Kidney epithelial cell (primary cell): ENCODE measurements around the gene UCP3. TPM values are rescaled to one million over a fixed set of nuclear protein-coding genes. Genes with fewer than 3 reads are reported as not detected.

ENCODE experiments used
- DNase-seq: peaks from one replicate; pipeline ENCODE4 v3.0.0-alpha.2; 2010; ENCODE audit warnings: low read depth
- H3K27me3 ChIP-seq: 2 replicates; pipeline ENCODE4 v1.6.0; 2011; ENCODE audit warnings: low read length; ENCODE audit not compliant: control insufficient read depth, insufficient read depth
- H3K36me3 ChIP-seq: 2 replicates; pipeline ENCODE4 v1.5.1; 2011; ENCODE audit warnings: low read length; ENCODE audit not compliant: control insufficient read depth, insufficient read depth
- H3K4me3 ChIP-seq: 2 replicates; pipeline ENCODE4 v1.5.1; 2011; ENCODE audit warnings: low read depth, mild to moderate bottlenecking, control low read depth, low read length
- total RNA-seq: library from RNA; depleted of rRNA; stranded (reverse); fragments of >200 nt; gene quantifications from 2 replicates; pipeline ENCODE4 v1.2.3, GENCODE V29; 2015
- TF ChIP-seq, protein P1 (sequence below): IDR thresholded peaks from 2 replicates; pipeline ENCODE4 v1.5.1; 2011; ENCODE audit warnings: mild to moderate bottlenecking, moderate library complexity, low read length, control low read depth, inconsistent platforms; ENCODE audit not compliant: insufficient read depth, poor library complexity, severe bottlenecking

The UCP3 gene
- total RNA-seq, 1 donor from 2014 or later: 0.84 TPM

GRCh38 chr11:73974604-73975478, 34.0 kb downstream of the UCP3 start:
- no peak for DNase-seq
- Histone ChIP-seq H3K36me3 (peaks cover 11% of the 10 kb centered on the region), H3K4me3 (no peak overlapping the region), H3K27me3 (no peaks in the 10 kb centered on the region)
- TF ChIP-seq, protein P1, sequence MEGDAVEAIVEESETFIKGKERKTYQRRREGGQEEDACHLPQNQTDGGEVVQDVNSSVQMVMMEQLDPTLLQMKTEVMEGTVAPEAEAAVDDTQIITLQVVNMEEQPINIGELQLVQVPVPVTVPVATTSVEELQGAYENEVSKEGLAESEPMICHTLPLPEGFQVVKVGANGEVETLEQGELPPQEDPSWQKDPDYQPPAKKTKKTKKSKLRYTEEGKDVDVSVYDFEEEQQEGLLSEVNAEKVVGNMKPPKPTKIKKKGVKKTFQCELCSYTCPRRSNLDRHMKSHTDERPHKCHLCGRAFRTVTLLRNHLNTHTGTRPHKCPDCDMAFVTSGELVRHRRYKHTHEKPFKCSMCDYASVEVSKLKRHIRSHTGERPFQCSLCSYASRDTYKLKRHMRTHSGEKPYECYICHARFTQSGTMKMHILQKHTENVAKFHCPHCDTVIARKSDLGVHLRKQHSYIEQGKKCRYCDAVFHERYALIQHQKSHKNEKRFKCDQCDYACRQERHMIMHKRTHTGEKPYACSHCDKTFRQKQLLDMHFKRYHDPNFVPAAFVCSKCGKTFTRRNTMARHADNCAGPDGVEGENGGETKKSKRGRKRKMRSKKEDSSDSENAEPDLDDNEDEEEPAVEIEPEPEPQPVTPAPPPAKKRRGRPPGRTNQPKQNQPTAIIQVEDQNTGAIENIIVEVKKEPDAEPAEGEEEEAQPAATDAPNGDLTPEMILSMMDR: no peak

DNA sequence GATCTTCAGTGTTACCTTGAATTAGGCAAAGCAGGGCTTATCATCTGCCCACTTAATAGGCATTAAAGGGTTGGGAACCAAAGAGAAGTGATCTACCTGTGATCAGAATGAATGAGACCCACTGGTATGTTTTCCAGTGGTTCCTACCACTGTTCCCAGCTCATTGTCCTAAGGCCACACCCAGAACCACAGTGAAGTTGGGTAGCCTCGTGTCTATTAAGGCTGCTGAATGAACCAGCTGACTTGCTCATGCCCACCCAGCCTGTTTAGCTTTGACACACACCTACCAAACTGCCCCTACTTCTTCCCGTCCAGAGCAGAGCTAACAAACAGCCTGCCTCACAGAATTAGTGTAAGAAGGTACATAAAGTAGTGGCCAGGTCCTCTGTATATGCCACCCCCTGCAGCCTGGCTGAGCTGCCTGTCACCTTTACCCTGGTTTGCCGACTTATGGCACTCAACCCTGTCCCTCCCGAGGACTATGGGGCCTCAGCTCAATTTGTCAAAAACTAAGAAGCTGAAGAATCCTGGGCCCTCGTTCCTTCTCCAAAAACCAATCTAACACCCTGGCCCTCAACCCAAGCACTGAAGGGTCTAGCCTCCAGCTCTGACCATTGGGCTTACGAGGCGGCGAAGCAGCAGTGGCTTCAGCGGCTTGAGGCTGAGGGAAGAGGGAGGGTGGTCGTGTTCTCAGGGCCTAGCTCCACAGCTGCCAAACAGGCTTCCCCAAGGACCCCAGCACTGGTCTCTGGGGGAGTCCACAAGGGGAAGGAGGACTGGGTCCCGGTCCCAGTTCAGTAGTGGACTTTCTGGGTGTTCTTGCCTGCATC, 36.0 kb downstream of the UCP3 start:
- Histone ChIP-seq H3K36me3 (peaks cover 8% of the 10 kb centered on the region), H3K27me3 (no peaks in the 10 kb centered on the region)

DNA sequence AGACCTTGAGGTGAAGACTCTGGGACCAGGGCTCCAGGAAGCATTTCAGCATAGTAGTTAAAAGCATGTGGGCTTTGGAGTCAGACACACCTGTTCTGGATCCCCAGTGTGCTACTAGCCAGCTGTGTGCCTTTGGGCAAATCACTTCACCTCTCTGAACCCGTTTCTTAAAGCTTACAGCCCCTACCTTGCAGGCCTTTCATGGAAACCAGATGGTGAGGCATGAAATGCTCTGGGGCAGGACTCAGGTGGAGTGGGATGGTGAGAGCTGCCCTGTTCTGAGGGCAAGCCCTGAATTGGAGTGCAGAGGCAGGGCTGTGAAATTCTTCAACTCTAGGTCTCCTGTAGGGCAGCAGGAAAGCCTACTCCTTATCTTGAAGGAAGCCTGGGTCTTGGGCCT, 36.7 kb downstream of the UCP3 start:
- no peak for DNase-seq
- TF ChIP-seq, protein P1: no peak
- peaks cover 6% of the 10 kb centered on the region for H3K36me3 ChIP-seq
- H3K27me3 ChIP-seq: no peaks in the 10 kb centered on the region
- H3K4me3 ChIP-seq: no peak overlapping the region

More for the DNA sequence above, 36.0 kb downstream of the UCP3 start:
- DNase-seq: no peak
- H3K4me3 ChIP-seq: no peak overlapping the region
- TF ChIP-seq, protein P1: no peak

GRCh38 chr11:73971175-73971719, 37.6 kb downstream of the UCP3 start:
- peaks cover 3% of the 10 kb centered on the region for H3K36me3 ChIP-seq
- TF ChIP-seq, protein P1: no peak
- DNase-seq: no peak
- H3K27me3 ChIP-seq: no peaks in the 10 kb centered on the region
- H3K4me3 ChIP-seq: no peak overlapping the region

GRCh38 chr11:73969991-73970800, 38.7 kb downstream of the UCP3 start:
- Histone ChIP-seq H3K4me3 (no peak overlapping the region), H3K36me3 (peaks cover 2% of the 10 kb centered on the region), H3K27me3 (no peaks in the 10 kb centered on the region)
- no peak for DNase-seq
- TF ChIP-seq, protein P1: no peak
